GM18858 (cell line): ENCODE data around the gene PPIP5K2.
A peak's percentile ranks its signal among the peaks of the same experiment; 100 is the strongest.
"Not testable (repeated sequence)": the region's sequence is repeated elsewhere in the genome, so short reads cannot be mapped to it uniquely, and the experiment has no call there.

ENCODE experiments used
- ATAC-seq: cut with Tn5 transposase; IDR thresholded peaks from one replicate; pipeline ENCODE4 v1.9.1; 2021; ENCODE audit not compliant: unreplicated experiment

PPIP5K2 gene

DNA sequence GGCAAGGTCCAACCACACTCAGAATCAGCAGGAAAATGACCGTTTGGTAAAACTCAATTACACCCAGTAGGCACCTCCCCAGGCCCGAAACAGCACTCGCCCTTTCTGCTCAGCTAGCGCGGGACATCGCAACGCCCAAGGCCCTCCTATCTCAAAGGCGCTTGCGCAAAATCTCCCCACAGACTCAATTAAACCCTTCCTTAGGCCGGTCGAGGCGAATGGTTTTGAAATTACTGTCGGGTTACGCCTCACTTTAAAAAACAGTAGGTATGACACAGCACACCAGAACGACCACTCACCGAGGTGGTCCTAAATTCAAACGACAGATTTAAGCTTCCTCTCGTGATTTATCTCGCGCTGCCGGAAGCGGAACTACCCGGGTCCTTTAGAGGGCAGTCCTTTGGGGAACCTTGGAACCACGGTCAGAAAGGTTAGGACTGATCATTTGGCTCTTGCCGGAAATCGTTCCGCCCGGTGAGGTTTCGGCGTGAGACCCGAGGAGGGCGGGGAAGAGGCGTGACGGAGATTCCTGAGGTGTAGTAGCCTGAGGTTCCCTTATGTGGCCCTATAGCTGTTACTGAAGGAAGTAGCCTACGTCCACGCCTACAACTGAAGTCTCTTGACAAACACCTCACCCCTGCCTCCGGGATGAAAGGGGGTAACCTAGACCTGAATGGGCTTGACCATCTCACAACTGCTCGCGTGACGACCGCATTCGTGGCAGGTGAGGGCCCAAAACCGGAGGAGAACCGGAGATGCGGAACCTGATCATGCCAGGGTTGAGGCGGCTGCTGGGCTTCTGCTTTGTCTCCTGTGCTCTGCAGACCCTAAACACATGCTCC, at the start of gene PPIP5K2, which contains the start of gene GIN1:
Gene PPIP5K2, plus strand, starts transcription at position 537 of the 842 bp plus-strand sequence. CDS start 9,289 bp downstream, outside the sequence.
Gene GIN1, minus strand, starts transcription at position 374 of the 842 bp plus-strand sequence. CDS start 11,431 bp downstream, outside the sequence.
- ATAC-seq: peak; percentile 86

DNA sequence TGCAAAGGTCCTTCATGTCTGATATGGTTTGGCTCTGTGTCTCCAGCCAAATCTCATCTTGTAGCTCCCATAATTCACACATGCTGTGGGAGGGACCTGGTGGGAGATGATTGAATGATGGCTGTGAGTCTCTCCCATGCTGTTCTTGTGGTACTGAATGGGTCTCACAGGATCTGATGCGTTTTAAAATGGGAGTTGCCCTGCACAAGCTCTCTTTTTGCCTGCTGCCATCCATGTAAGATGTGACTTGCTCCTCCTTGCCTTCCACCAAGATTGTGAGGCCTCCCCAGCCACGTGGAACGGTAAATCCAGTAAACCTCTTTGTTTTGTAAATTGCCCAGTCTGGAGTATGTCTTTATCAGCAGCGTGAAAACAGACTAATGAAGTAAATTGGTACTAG, 46.6 kb upstream of the PPIP5K2 start:
- not testable (repeated sequence) for ATAC-seq

DNA sequence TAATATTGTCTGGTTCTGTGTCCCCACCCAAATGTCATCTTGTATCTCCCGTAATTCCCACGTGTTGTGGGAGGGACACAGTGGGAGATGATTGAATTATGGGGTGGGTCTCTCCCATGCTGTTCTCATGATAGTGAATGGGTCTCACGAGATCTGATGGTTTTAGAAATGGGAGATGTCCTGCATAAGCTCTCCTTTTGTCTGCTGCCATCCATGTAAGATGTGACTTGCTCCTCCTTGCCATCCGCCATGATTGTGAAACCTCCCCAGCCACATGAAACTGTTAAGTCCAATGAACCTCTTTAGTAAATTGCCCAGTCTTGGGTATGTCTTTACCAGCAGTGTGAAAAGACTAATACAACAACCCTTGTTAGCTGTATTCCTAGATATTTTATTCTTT, 44.7 kb upstream of the PPIP5K2 start:
- no peak for ATAC-seq

DNA sequence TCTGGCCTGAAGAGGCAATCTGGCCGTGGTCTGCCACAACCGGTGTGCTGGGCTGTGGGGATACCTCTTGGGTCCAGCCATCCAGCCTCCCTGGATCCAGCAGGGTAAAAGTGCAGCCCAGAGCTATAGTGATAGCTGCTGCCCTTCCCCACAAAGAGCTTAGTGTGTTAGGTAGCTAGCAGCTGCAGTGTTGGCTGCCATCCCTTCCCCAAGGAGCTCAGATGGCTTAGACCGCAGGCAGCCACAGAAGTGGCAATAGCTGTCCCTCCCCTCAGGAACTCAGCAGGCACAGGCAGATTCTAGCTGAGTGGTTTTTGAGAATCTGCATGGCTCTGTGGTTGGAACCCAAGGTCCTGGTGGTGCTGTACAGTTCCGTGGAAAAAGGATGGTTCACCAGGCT, 40.3 kb upstream of the PPIP5K2 start:
- no peak for ATAC-seq

DNA sequence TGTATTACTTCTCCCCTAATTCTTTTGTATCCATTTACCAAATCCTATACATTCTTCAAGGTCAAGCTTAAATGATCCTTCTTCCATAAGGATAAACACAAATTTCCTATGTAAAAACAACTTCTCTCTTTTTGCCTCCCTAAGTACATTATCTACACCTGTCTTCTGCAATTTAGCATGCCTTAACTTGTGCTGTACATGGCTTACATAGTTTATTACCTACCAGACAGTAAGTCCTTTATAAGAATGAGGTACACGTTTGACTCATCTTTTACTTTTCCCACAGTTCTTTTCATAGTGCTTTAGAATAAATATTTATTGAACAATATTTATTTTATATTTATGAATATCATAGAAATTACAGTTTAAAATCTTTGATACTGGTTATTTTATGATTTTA, 33.6 kb upstream of the PPIP5K2 start:
- no peak for ATAC-seq

DNA sequence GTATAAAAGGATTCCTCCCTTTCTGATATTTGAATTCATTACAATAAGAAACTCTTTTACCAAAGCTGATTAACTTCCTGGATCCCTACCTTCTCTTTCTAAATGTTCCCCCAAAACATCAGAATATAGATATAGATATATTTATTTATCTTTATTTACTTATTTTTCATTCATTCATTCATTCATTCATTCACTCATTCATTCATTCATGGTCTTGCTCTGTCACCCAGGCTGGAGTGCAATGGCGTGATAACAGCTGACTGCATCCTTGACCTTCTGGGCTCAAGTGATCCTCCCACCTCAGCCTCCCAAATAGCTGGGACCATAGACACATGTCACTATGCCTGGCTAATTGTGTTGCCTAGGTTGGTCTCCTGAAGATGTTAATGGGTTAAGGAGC, 30.8 kb upstream of the PPIP5K2 start:
- ATAC-seq: no peak

DNA sequence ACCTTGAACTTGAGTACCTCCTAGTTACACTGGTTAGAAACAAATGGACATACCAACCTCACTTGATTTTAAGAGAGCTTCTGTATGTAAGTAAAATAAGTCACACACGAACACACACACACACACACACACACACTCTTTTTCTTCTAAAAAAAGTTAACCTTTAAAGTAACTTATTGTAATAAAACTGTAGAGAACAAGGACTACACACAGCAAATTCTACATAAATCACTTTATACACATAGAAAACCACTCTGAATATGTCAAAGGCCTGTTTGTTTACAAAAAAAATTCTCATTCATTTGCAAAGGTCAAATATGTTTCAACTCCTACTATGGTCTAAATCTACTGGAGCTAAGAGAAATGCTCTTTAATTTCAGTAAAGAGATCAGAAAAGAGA, 29.3 kb upstream of the PPIP5K2 start:
- ATAC-seq: no peak

DNA sequence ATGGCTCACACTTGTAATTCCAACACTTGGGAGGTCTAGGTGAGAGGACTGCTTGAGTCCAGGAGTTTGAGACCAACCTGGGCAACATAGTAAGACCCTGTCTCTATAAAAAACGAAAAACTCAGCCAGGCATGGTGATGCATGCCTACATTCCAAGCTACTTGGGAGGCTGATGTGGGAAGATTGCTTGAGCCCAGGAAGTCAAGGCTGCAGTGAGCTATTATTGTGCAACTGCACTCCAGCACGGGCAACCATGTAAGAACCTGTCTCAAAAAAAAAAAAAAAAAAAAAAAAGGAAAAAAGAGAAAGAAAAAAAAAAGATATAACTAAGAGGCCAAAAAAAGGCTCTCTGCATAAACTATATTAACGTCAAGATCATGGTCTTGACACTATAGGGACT, 27.4 kb upstream of the PPIP5K2 start:
- ATAC-seq: no peak

DNA sequence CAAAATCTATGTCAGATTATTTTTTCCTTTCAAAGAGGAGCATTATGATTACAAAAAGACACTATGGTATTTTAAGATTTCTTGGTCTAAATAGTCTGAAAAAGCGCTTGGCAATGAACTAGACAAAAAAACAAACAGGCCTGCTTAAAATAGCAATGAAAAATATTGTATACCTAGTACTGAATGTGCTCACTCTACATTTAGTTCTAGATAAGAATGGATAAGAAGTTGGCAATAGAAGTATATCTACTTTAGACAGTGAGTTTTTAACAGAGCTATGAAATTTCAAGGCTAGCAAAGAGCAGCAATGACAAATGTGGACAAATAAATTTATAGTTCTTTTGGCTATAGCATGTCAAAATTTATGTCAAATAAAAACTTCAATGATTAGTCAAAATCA, 26.4 kb upstream of the PPIP5K2 start:
- ATAC-seq: no peak

DNA sequence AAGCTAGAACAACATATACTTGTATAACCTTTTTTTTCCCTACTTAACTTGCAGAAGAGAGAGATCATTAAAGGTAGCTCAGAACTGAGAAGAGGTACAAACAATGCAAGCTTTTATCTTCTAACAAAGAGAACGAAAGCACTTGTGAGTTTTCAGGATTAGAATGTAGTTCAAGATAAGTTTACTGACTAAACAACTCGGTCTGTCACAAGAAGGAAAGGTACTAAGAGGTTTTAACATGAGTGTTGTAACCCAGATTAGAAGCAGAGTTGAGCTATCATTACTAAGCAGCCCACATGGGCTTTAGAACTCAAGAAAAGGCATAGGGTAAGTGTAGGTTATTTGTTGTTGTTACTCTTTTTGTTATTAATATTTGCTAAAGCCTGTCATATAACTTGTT, 25.4 kb upstream of the PPIP5K2 start:
- no peak for ATAC-seq

DNA sequence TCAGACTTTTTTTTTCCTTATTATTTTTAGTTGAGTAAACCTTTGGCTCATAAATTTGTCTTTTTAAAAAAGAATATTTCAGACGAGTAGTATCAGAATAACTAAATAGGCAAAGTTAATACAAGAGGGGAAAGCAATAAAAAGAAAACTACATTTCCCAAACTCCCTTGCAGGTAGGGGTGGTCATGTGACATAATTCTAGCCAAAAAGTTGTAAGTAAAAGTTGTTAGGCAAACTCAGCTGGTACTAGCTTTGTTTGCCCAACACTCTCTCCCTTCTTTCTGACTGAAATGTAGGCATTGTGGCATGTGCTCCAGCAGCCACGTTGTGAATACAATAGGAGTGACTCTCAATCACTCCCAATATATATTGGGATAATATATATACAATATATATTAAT, 21.1 kb upstream of the PPIP5K2 start:
- ATAC-seq: no peak

DNA sequence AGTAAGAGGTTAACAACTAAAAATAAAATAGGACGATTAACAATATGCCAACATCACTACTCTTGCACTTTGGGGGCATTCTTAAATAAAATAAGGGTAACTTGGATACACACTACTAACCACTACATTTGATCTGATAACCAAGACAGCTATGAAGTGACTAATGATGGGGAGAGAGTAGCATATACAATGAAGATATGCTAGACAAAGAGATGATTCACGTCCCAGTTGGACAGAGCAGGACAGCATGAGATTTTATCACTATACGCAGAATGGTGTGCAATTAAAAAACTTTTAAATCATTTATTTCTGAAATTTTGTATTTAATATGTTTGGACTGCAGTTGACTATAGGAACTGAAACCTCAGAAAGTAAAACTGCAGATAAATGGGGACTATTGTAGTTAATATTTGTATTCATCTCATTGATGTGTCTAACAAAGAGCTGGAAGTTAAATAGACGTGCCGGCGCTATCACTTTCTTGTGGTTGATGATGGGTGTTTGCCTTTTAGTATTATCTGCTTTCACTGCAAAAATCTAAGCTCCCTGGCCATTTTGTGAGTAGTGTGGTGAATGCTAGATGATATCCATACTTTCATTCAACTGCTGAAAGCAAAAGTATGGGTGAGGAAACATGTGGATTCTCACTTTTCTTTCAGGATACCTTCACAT, 18.9 kb upstream of the PPIP5K2 start:
- ATAC-seq: no peak

DNA sequence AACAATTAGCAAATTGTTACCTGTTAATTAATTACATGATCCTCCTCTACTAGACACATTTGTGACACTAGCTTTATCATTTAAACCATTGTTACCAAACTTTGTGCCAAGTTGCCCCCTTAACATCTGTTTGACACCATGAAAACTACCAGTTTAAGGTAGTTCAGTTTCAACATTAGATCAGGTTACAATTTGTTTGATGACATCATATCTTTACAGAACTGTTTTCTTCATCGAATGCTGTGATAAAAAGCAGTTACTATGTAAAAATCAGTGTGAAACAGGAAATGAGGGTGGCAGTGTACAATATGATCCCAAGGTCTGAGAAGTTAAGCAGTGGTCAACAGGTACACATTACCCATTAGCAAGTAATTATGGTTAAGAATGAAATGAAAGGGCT, 17.9 kb upstream of the PPIP5K2 start:
- ATAC-seq: no peak

DNA sequence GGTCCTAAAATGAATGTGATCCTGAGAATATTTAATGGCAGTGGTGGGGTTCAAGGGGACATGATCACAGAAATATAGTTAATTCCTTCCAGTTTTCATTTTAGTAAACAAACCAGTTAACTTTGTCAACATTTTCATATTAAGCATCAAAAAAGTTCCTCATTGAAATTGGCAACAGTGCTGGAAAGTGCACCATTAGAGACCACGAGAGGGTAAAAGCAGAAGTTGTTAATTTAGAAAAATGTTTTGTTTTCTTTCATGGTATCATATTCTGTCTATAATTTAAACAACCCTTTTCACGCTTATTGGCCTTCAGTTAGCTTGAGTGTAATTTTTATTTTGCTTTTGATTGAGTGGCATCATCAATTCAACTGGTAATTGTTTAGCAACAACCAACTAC, 12.0 kb upstream of the PPIP5K2 start:
- no peak for ATAC-seq

DNA sequence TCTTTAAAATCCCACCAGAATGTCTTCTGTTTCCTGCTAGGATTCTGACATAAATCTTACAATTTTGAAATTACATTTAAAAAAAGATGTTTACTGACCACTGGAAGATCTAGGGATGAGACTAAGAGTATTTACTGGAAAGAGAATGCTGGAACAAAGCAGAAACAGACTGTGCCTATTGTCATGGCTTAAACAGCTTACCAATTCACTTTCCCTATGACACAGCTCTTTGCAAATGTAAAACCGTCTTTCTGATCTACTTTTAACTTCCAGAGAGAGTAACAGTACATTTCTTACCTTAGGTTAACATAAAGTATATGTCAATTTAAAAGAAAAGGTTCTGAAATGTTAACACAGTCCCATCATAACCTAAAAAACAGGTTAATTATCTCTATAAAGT, 10.8 kb upstream of the PPIP5K2 start:
- no peak for ATAC-seq

DNA sequence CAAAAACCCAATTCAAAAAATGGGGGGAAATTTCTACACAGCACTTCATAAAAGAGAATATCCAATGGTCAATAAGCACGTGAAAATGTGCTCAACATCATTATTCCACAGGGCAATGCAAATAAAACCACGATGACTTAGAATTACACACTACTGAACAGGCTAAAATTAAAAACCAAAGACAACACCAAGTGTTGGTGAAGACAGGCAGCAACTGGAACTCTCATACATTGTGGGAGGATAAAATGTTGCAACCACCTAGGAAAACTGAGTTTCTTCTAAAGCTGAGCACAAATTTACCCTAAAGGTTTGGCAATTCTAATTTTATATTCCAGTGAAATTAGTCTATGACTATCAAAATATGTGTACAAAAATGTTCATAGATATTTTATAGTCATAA, 9.7 kb upstream of the PPIP5K2 start:
- no peak for ATAC-seq

DNA sequence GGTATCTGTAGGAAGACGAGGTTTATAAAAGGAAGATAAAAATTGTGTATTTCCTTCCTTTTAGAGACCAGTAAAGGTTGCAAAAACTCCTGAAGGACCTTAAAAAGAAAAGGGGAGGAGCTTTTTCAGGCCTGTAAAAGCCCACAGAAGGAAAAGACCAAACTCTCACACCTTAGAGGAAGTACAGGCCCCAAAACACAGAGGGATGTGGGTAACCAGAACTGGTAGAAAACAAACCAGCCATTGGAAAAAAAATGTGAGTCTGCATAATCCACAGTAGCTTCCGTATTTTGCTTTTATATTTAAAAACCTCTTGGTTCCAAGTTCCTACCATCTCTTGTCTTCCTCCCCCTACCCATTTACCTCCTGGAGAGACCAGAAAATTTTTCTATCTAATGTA, 8.6 kb upstream of the PPIP5K2 start:
- ATAC-seq: no peak

DNA sequence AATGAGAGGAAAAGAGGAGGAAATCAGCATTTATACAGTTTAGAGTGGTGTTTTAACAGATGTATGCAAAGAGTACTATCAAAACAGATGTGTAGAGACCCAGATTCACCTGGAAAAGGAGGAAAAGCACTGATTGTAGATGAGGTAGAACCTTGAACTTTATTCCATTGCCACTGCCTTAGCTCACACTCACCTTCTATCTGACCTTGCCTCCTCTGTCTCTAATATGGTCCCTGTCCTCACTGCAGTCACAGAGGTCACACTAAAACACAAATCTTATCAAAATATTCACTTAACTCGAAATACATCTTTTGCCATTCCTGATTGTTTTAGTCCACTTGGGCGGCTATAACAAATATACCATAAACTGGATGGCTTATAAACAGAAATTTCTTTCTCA, 7.2 kb upstream of the PPIP5K2 start:
- ATAC-seq: no peak

DNA sequence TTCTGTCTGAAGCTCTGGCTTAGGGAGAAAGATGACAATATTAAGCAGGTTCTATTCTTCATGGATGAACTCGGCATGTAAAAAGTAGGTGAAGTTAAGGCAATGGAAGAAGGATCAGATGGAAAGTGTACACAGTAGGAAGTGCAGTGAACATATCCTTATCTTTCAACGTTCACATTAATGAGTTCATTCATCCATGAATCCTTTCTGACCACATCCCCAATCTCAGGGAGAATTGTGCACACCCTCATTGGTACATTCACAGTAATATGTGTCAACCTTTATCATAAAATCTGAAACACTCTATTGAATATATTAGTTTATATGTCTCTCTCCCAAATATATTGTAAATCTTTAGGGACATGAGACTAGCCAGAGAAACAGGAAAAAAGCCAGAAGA, 5.7 kb upstream of the PPIP5K2 start:
- ATAC-seq: no peak

DNA sequence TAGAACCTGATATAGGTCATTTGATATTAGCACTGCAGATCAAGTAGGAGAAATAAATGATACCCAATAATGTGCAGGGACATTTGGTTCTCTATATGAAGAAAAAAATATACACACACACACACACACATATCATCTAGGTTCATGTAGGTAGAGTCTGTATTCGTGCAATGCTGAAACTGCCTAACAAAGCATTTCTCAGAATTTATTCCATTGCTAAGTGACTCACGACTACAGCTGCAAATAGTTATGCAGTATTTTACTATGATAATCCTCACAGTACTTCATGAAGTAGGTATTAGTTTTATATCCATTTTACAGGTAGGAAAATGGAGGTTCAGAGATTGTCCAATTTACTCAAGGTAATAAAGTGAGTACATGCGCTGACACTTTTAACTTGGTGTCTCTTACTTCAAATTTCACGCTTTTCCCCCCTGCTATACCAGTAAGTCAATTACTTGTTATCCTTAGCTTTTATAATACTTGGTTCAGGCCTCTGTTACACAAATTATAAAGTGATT, 2.6 kb upstream of the PPIP5K2 start:
- ATAC-seq: no peak

DNA sequence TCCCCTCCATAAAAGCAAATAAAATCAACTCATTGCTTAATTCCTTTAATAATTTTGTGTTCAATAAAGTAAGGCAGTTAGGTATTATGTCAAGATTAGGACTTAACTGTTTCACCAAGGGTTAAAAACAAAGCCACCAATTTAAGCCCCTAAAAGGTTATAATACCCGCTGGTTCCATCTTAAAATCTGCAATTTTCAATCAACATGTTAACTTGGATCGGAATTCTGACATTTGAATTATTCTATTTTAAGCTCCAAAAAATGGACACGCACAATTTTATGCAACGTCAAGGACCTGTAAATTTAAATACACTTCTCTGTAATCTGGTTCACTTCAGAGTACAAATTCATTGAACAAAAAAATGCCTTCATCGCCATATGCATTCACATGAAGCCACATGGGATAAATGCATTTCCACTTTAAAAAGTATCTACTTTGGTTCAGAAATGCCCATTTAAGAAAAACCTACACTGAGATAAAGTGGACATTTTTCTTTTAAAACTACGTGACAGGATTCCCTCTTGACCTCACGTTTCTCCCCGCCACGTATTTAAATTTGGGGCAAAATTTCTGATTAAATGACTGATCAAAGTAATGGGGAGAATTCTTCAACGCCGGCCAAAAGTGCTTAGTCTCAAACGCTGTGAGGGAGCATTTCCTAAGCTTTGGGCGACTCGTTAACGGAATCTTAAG, 884 bp upstream of the PPIP5K2 start:
- ATAC-seq: no peak
